ENCODE results near the gene ZNF611.
A peak's percentile ranks its signal among the peaks of the same experiment; 100 is the strongest.
"Not testable (repeated sequence)": the region's sequence is repeated elsewhere in the genome, so short reads cannot be mapped to it uniquely, and the experiment has no call there.

Gene ZNF611

DNA sequence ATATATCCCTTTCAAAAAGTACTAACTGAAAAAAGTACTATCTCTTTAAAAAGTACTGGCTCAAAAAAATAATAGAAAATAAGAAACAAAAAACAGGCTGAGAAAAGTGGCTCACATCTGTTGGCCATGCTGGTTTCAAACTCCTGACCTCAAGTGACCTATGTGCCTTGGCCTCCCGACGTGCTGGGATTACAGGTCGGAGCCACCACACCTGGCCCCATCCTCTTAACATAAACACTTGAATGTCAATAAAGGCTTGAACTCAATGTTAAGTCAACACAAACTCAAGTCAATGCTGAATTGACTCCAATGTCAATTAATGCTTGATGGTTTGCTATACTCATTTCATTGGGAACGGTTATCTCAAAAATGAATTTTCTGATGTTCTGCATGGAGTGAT lies 30.9 kb downstream of the ZNF611 start:
- no peaks in the 10 kb centered on the region for H3K4me1 ChIP-seq (ENCODE audit: control extremely low read depth in 1 of 4, control insufficient read depth in 4 of 4, insufficient read depth in 4 of 4, low read length in 3 of 4)
- peaks cover 12 to 48% (median 20%) of the 10 kb centered on the region in 4 experiments for H3K36me3 ChIP-seq (ENCODE audit: control insufficient read depth in 4 of 4, insufficient read depth in 4 of 4, low read length in 3 of 4)
- CTCF ChIA-PET: no interaction called here
- no peak for DNase-seq
- 89% methylated on average over 1 of the region's 4 CpGs for WGBS (ENCODE audit: insufficient coverage)
- H3K9me3 ChIP-seq (ENCODE audit: control extremely low read depth in 1 of 5, control insufficient read depth in 4 of 5, insufficient read depth in 2 of 5, low read depth in 1 of 5, low read length in 4 of 5): peaks cover 1 to 42% (median 25%) of the 10 kb centered on the region in 5 experiments
- POLR2A ChIA-PET: no interaction called here
- no peak overlapping the region for H3K4me3 ChIP-seq (ENCODE audit: control insufficient read depth in 1 of 7, extremely low read depth in 1 of 7, insufficient read depth in 4 of 7, low read depth in 2 of 7, low read length in 6 of 7)
- no peaks in the 10 kb centered on the region for H3K27me3 ChIP-seq (replicated peaks in 2 of 5; ENCODE audit: control insufficient read depth in 4 of 5, insufficient read depth in 5 of 5, low read length in 4 of 5)
- no peak overlapping the region for H3K27ac ChIP-seq (ENCODE audit: insufficient read depth in 1 of 2, low read depth in 1 of 2, low read length in 2 of 2, poor library complexity in 1 of 2, severe bottlenecking in 2 of 2)

DNA sequence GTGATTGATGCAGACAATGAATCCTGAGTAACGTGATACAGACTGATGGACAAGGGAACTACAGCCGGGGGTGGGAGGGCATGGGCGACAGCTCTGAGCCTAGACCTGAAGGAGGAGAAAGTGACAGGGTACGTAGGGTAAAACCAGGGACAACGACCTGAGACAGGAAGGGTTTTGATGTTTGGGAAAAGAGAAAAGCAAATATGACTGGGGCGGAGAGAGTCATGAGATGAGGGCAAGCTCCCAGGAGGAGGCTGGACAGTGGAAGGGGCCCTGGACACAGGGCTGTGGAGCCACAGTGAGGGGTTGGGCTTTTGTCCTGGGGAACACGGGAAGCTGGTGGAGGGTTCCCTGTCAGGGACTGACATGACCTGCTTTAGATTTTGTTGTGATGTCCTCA lies 34.2 kb downstream of the ZNF611 start:
- Histone ChIP-seq H3K4me1 (ENCODE audit: control extremely low read depth in 1 of 4, control insufficient read depth in 4 of 4, insufficient read depth in 4 of 4, low read length in 3 of 4) (no peaks in the 10 kb centered on the region), H3K27ac (ENCODE audit: insufficient read depth in 1 of 2, low read depth in 1 of 2, low read length in 2 of 2, poor library complexity in 1 of 2, severe bottlenecking in 2 of 2) (no peak overlapping the region), H3K36me3 (ENCODE audit: control insufficient read depth in 4 of 4, insufficient read depth in 4 of 4, low read length in 3 of 4) (peaks cover 2 to 15% (median 7%) of the 10 kb centered on the region in 4 experiments), H3K27me3 (replicated peaks in 2 of 5; ENCODE audit: control insufficient read depth in 4 of 5, insufficient read depth in 5 of 5, low read length in 4 of 5) (no peaks in the 10 kb centered on the region), H3K4me3 (ENCODE audit: control insufficient read depth in 1 of 7, extremely low read depth in 1 of 7, insufficient read depth in 4 of 7, low read depth in 2 of 7, low read length in 6 of 7) (no peak overlapping the region), H3K9me3 (ENCODE audit: control extremely low read depth in 1 of 5, control insufficient read depth in 4 of 5, insufficient read depth in 2 of 5, low read depth in 1 of 5, low read length in 4 of 5) (peaks cover 1 to 28% (median 14%) of the 10 kb centered on the region in 5 experiments)
- 93% methylated on average over 6 of the region's 7 CpGs for WGBS (ENCODE audit: insufficient coverage)
- DNase-seq: no peak
- POLR2A ChIA-PET: no interaction called here
- CTCF ChIA-PET: no interaction called here

DNA sequence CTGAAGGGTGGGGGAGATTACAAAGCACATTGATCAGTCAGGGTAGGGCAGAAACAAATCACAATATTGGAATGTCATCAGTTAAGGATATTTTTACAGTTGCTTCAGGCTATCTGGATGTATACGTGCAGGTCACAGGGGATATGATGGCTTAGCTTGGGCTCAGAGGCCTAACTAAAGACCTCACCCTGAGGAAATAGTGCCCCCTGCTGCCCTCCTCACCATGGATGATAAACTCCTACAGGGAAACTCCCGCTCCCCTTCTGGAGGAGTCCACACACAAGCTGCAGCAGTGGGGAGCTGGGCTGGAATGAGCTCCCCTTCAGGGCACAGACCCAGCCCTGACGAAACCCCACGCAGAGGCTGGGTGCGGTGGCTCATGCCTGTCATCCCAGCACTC lies 35.3 kb downstream of the ZNF611 start:
- H3K4me3 ChIP-seq (ENCODE audit: control insufficient read depth in 1 of 7, extremely low read depth in 1 of 7, insufficient read depth in 4 of 7, low read depth in 2 of 7, low read length in 6 of 7); POLR2A ChIA-PET; H3K36me3 ChIP-seq (ENCODE audit: control insufficient read depth in 4 of 4, insufficient read depth in 4 of 4, low read length in 3 of 4); H3K27ac ChIP-seq (ENCODE audit: insufficient read depth in 1 of 2, low read depth in 1 of 2, low read length in 2 of 2, poor library complexity in 1 of 2, severe bottlenecking in 2 of 2); H3K4me1 ChIP-seq (ENCODE audit: control extremely low read depth in 1 of 4, control insufficient read depth in 4 of 4, insufficient read depth in 4 of 4, low read length in 3 of 4); H3K27me3 ChIP-seq (replicated peaks in 2 of 5; ENCODE audit: control insufficient read depth in 4 of 5, insufficient read depth in 5 of 5, low read length in 4 of 5): not testable (repeated sequence)
- H3K9me3 ChIP-seq (ENCODE audit: control extremely low read depth in 1 of 5, control insufficient read depth in 4 of 5, insufficient read depth in 2 of 5, low read depth in 1 of 5, low read length in 4 of 5): peaks cover 0 to 17% (median 2%) of the 10 kb centered on the region in 5 experiments
- peak; percentile 39 to 52 (median 42) for DNase-seq
- CTCF ChIA-PET: interaction anchor here (0.9 kb wide), 1 partner anchor 12 kb away, joined by 4 read pairs; no protein-coding TSS in a partner anchor
- 97% methylated on average over 4 of the region's 5 CpGs for WGBS (ENCODE audit: insufficient coverage)

DNA sequence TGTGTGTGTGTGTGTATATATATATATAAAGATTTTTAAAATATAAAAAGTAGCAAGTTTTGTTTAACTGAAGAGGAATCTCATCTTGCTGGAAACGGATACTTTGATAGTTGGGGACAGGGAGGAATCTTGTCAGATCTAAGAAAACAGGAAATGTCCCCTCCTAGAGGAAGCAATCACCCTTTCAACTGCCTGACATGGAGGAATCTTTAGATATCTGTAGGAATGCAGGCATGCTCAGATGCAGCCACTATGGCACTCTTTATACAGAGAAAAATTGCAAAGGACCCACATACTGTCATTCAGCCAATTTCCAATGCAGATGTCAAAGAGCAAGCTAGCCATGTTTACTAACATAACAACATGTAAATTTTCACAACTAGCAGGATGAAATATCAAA lies 38.8 kb downstream of the ZNF611 start:
- ChIA-PET POLR2A (no interaction called here), CTCF (no interaction called here)
- H3K4me3 ChIP-seq (ENCODE audit: control insufficient read depth in 1 of 7, extremely low read depth in 1 of 7, insufficient read depth in 4 of 7, low read depth in 2 of 7, low read length in 6 of 7): no peak overlapping the region
- DNase-seq: no peak
- H3K36me3 ChIP-seq (ENCODE audit: control insufficient read depth in 4 of 4, insufficient read depth in 4 of 4, low read length in 3 of 4): no peaks in the 10 kb centered on the region
- H3K9me3 ChIP-seq (ENCODE audit: control extremely low read depth in 1 of 5, control insufficient read depth in 4 of 5, insufficient read depth in 2 of 5, low read depth in 1 of 5, low read length in 4 of 5): peaks cover 0 to 5% (median 0%) of the 10 kb centered on the region in 5 experiments
- WGBS (ENCODE audit: insufficient coverage): no CpG with 5 or more reads among the region's 1 CpG
- H3K27me3 ChIP-seq (replicated peaks in 2 of 5; ENCODE audit: control insufficient read depth in 4 of 5, insufficient read depth in 5 of 5, low read length in 4 of 5): no peaks in the 10 kb centered on the region
- H3K4me1 ChIP-seq (ENCODE audit: control extremely low read depth in 1 of 4, control insufficient read depth in 4 of 4, insufficient read depth in 4 of 4, low read length in 3 of 4): peaks cover 0 to 10% (median 5%) of the 10 kb centered on the region in 4 experiments
- H3K27ac ChIP-seq (ENCODE audit: insufficient read depth in 1 of 2, low read depth in 1 of 2, low read length in 2 of 2, poor library complexity in 1 of 2, severe bottlenecking in 2 of 2): no peak overlapping the region

DNA sequence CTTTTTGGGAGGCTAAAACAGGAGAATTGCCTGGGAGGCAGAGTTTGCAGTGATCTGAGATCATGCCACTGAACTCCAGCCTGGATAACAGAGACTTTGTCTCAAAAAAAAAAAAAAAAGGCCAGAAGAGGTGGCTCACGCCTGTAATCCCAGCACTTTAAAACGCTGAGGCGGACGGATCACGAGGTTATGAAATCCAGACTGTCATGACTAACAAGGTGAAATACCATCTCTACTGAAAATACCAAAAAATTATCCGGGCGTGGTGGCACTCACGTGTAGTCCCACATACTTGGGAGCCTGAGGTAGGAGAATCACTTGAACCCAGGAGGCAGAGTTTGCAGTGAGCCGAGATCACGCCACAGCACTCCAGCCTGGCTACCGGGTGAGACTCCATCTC lies 39.9 kb downstream of the ZNF611 start:
- peaks cover 0 to 5% (median 0%) of the 10 kb centered on the region in 5 experiments for H3K9me3 ChIP-seq (ENCODE audit: control extremely low read depth in 1 of 5, control insufficient read depth in 4 of 5, insufficient read depth in 2 of 5, low read depth in 1 of 5, low read length in 4 of 5)
- POLR2A ChIA-PET: interaction anchor here (0.6 kb wide), 1 partner anchor 229 kb away, joined by 6 read pairs; no protein-coding TSS in a partner anchor
- CTCF ChIA-PET: no interaction called here
- H3K27ac ChIP-seq (ENCODE audit: insufficient read depth in 1 of 2, low read depth in 1 of 2, low read length in 2 of 2, poor library complexity in 1 of 2, severe bottlenecking in 2 of 2): no peak overlapping the region
- no peaks in the 10 kb centered on the region for H3K27me3 ChIP-seq (replicated peaks in 2 of 5; ENCODE audit: control insufficient read depth in 4 of 5, insufficient read depth in 5 of 5, low read length in 4 of 5)
- DNase-seq: no peak
- H3K4me3 ChIP-seq (ENCODE audit: control insufficient read depth in 1 of 7, extremely low read depth in 1 of 7, insufficient read depth in 4 of 7, low read depth in 2 of 7, low read length in 6 of 7): no peak overlapping the region
- WGBS (ENCODE audit: insufficient coverage): 94% methylated on average over 8 of the region's 11 CpGs
- H3K4me1 ChIP-seq (ENCODE audit: control extremely low read depth in 1 of 4, control insufficient read depth in 4 of 4, insufficient read depth in 4 of 4, low read length in 3 of 4): peaks cover 0 to 14% (median 11%) of the 10 kb centered on the region in 4 experiments
- no peaks in the 10 kb centered on the region for H3K36me3 ChIP-seq (ENCODE audit: control insufficient read depth in 4 of 4, insufficient read depth in 4 of 4, low read length in 3 of 4)

DNA sequence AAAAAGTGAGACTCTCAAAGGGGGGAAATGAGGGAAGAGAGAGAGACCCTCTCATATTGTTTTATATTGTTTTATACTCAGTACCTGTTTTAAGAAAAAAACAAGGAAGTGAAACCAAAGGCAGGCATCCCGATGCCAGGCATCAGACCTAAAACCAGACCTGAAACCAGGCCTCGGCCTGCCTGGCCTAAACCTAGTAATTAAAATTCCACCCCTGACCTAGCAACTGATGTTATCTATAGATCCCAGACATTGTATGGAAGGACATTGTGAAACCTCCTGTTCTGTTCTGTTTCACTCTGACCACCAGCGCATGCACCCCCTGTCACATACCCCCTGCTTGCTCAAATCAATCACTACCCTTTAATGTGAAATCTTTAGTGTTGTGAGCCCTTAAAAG lies 40.6 kb downstream of the ZNF611 start:
- 83% methylated on average over 2 of the region's 3 CpGs for WGBS (ENCODE audit: insufficient coverage)
- H3K27me3 ChIP-seq (replicated peaks in 2 of 5; ENCODE audit: control insufficient read depth in 4 of 5, insufficient read depth in 5 of 5, low read length in 4 of 5); CTCF ChIA-PET; DNase-seq; H3K4me3 ChIP-seq (ENCODE audit: control insufficient read depth in 1 of 7, extremely low read depth in 1 of 7, insufficient read depth in 4 of 7, low read depth in 2 of 7, low read length in 6 of 7); H3K9me3 ChIP-seq (ENCODE audit: control extremely low read depth in 1 of 5, control insufficient read depth in 4 of 5, insufficient read depth in 2 of 5, low read depth in 1 of 5, low read length in 4 of 5); H3K36me3 ChIP-seq (ENCODE audit: control insufficient read depth in 4 of 4, insufficient read depth in 4 of 4, low read length in 3 of 4); H3K27ac ChIP-seq (ENCODE audit: insufficient read depth in 1 of 2, low read depth in 1 of 2, low read length in 2 of 2, poor library complexity in 1 of 2, severe bottlenecking in 2 of 2): not testable (repeated sequence)
- H3K4me1 ChIP-seq (ENCODE audit: control extremely low read depth in 1 of 4, control insufficient read depth in 4 of 4, insufficient read depth in 4 of 4, low read length in 3 of 4): peaks cover 0 to 19% (median 13%) of the 10 kb centered on the region in 4 experiments
- POLR2A ChIA-PET: interaction anchor here (0.6 kb wide), 1 partner anchor 230 kb away, joined by 6 read pairs; no protein-coding TSS in a partner anchor

DNA sequence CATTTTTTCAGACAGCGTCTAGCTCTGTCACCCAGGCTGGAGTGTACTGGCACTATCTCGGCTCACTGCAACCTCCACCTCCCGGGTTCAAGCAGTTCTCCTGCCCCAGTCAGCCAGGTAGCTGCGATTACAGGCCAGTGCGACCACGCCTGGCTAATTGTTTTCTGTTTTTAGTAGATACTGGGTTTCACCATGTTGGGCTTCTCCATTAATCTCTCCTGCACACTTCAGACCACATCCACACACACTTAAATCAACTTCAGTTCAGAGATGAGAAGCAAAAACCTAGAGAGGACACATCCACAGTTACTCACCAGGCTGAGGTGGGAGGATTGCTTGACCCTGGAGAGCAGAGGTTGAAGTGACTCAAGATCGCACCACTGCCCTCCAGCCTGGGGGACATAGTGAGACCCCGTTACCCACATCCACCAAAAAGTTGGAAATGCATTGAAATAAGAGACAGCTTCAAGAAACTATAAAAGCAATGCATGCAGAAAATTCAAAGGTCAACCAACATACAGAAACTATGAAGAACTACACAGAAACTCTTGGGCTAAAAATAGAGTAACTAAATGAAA lies 42.3 kb downstream of the ZNF611 start:
- Histone ChIP-seq H3K36me3 (ENCODE audit: control insufficient read depth in 4 of 4, insufficient read depth in 4 of 4, low read length in 3 of 4) (peaks cover 0 to 3% (median 0%) of the 10 kb centered on the region in 4 experiments), H3K27ac (ENCODE audit: insufficient read depth in 1 of 2, low read depth in 1 of 2, low read length in 2 of 2, poor library complexity in 1 of 2, severe bottlenecking in 2 of 2) (no peak overlapping the region), H3K9me3 (ENCODE audit: control extremely low read depth in 1 of 5, control insufficient read depth in 4 of 5, insufficient read depth in 2 of 5, low read depth in 1 of 5, low read length in 4 of 5) (peaks cover 0 to 5% (median 0%) of the 10 kb centered on the region in 5 experiments), H3K4me1 (ENCODE audit: control extremely low read depth in 1 of 4, control insufficient read depth in 4 of 4, insufficient read depth in 4 of 4, low read length in 3 of 4) (peaks cover 0 to 25% (median 17%) of the 10 kb centered on the region in 4 experiments), H3K27me3 (replicated peaks in 2 of 5; ENCODE audit: control insufficient read depth in 4 of 5, insufficient read depth in 5 of 5, low read length in 4 of 5) (no peaks in the 10 kb centered on the region), H3K4me3 (ENCODE audit: control insufficient read depth in 1 of 7, extremely low read depth in 1 of 7, insufficient read depth in 4 of 7, low read depth in 2 of 7, low read length in 6 of 7) (no peak overlapping the region)
- ChIA-PET POLR2A (no interaction called here), CTCF (no interaction called here)
- 100% methylated on average over 3 of the region's 8 CpGs for WGBS (ENCODE audit: insufficient coverage)
- DNase-seq: peak in 1 of 3 donors; percentile 55
